GM18520 (cell line): ENCODE data around the gene ISLR.

ENCODE experiments used
- ATAC-seq: cut with Tn5 transposase; IDR thresholded peaks from one replicate; pipeline ENCODE4 v1.9.1; 2021; ENCODE audit not compliant: unreplicated experiment

ISLR gene

GRCh38 chr15:74173380-74174218, at the start of gene ISLR:
Gene ISLR (plus strand): TSS chr15:74173710. CDS start chr15:74174859, 1,149 bp downstream.
- no peak for ATAC-seq

- ATAC-seq, result no peak
These were observed 49.3 kb upstream of the ISLR start for GRCh38 chr15:74124196-74124595.

GRCh38 chr15:74124759-74125158, 48.8 kb upstream of the ISLR start:
- no peak for ATAC-seq

- ATAC-seq, result no peak
These were observed 46.1 kb upstream of the ISLR start for GRCh38 chr15:74127255-74127953.

- ATAC-seq, result no peak
These were observed 45.3 kb upstream of the ISLR start for GRCh38 chr15:74127954-74128784.

- no peak for ATAC-seq
These were observed 44.5 kb upstream of the ISLR start for GRCh38 chr15:74128785-74129585.

GRCh38 chr15:74129586-74130154, 43.8 kb upstream of the ISLR start:
- no peak for ATAC-seq

- ATAC-seq, result no peak
These were observed 43.2 kb upstream of the ISLR start, which contains the start of gene ISLR2 for GRCh38 chr15:74130155-74130848. Gene ISLR2 (plus strand): TSS chr15:74130586. CDS start chr15:74132755, 2,169 bp downstream.

- ATAC-seq, result no peak
These were observed 42.5 kb upstream of the ISLR start for GRCh38 chr15:74130849-74131627.

GRCh38 chr15:74131628-74132413, 41.7 kb upstream of the ISLR start:
- no peak for ATAC-seq

- no peak for ATAC-seq
These were observed 40.5 kb upstream of the ISLR start for GRCh38 chr15:74132681-74133651.

GRCh38 chr15:74133694-74134386, 39.7 kb upstream of the ISLR start:
- no peak for ATAC-seq

- ATAC-seq, result no peak
These were observed 39.0 kb upstream of the ISLR start for GRCh38 chr15:74134387-74135027.

GRCh38 chr15:74135041-74135565, 38.4 kb upstream of the ISLR start:
- ATAC-seq, result no peak

GRCh38 chr15:74136540-74136813, 37.0 kb upstream of the ISLR start:
- no peak for ATAC-seq
